ENCODE measurements around the gene ADISSP.

The ADISSP gene

GRCh38 chr20:3721912-3722311 is 45.6 kb downstream of the ADISSP start:
- TF ChIP-seq SIN3A (IDR thresholded peaks at IDR 0.05; ENCODE audit: borderline replicate concordance, insufficient read depth, low read length) (no peak), TAF1 (IDR thresholded peaks at IDR 0.05; ENCODE audit: borderline replicate concordance, insufficient read depth, low read length) (no peak)

DNA sequence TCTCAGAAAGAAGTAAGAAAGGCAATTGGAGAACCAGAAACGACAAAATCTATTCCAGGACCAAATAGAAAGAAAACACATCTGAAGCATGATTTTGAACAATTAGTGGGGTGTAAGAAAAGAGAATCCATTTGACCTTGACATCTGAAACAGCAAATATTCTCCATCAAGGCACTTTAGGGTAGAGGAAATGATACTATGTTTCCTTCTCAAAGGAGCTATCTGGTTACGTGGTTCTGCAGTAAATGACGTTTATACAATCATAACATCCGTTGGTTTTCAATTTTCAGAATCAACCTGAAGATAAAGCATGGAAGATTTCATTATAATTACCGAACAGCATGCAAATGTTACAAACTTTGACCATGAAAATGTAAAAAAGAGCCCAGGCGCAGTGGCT is 46.9 kb downstream of the ADISSP start:
- TF ChIP-seq SIN3A (IDR thresholded peaks at IDR 0.05; ENCODE audit: borderline replicate concordance, insufficient read depth, low read length) (no peak), FOXP2 (optimal IDR thresholded peaks at IDR 0.05; ENCODE audit: borderline replicate concordance, extremely low read depth, extremely low read length, insufficient read depth) (no peak), POLR2AphosphoS5 (IDR thresholded peaks at IDR 0.05; ENCODE audit: low read depth, low read length) (no peak), TAF1 (IDR thresholded peaks at IDR 0.05; ENCODE audit: borderline replicate concordance, insufficient read depth, low read length) (no peak)
- TF ChIP-seq, protein P1, sequence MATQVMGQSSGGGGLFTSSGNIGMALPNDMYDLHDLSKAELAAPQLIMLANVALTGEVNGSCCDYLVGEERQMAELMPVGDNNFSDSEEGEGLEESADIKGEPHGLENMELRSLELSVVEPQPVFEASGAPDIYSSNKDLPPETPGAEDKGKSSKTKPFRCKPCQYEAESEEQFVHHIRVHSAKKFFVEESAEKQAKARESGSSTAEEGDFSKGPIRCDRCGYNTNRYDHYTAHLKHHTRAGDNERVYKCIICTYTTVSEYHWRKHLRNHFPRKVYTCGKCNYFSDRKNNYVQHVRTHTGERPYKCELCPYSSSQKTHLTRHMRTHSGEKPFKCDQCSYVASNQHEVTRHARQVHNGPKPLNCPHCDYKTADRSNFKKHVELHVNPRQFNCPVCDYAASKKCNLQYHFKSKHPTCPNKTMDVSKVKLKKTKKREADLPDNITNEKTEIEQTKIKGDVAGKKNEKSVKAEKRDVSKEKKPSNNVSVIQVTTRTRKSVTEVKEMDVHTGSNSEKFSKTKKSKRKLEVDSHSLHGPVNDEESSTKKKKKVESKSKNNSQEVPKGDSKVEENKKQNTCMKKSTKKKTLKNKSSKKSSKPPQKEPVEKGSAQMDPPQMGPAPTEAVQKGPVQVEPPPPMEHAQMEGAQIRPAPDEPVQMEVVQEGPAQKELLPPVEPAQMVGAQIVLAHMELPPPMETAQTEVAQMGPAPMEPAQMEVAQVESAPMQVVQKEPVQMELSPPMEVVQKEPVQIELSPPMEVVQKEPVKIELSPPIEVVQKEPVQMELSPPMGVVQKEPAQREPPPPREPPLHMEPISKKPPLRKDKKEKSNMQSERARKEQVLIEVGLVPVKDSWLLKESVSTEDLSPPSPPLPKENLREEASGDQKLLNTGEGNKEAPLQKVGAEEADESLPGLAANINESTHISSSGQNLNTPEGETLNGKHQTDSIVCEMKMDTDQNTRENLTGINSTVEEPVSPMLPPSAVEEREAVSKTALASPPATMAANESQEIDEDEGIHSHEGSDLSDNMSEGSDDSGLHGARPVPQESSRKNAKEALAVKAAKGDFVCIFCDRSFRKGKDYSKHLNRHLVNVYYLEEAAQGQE (IDR thresholded peaks at IDR 0.05; ENCODE audit: insufficient read depth in 1 of 2, low read depth in 2 of 2, low read length in 2 of 2): no peak

GRCh38 chr20:3720068-3720467 is 47.5 kb downstream of the ADISSP start:
- TF ChIP-seq SIN3A (IDR thresholded peaks at IDR 0.05; ENCODE audit: borderline replicate concordance, insufficient read depth, low read length): no peak
- no peak for TF ChIP-seq TAF1 (IDR thresholded peaks at IDR 0.05; ENCODE audit: borderline replicate concordance, insufficient read depth, low read length)
- TF ChIP-seq, protein P1 (IDR thresholded peaks at IDR 0.05; ENCODE audit: insufficient read depth in 1 of 2, low read depth in 2 of 2, low read length in 2 of 2): no peak
- TF ChIP-seq POLR2AphosphoS5 (IDR thresholded peaks at IDR 0.05; ENCODE audit: low read depth, low read length): no peak
- no peak for TF ChIP-seq FOXP2 (optimal IDR thresholded peaks at IDR 0.05; ENCODE audit: borderline replicate concordance, extremely low read depth, extremely low read length, insufficient read depth)

DNA sequence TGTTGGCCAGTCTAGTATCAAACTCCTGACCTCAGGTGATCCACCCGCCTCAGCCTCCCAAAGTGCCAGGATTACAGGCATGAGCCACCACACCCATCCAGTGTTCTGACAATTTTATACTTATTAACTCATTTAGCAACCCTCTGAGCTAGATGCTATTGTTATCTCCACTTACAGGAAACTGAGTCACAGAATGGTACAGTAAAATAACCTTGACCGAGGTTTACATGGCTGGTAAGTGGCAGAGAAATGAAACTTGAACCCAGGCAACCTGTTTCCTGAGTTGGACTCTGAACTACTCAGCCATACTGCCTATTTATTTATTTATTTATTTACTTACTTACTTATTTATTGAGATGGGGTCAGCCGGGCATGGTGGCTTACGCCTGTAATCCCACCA is 48.5 kb downstream of the ADISSP start:
- TF ChIP-seq POLR2AphosphoS5 (IDR thresholded peaks at IDR 0.05; ENCODE audit: low read depth, low read length): no peak
- TF ChIP-seq, protein P1 (IDR thresholded peaks at IDR 0.05; ENCODE audit: insufficient read depth in 1 of 2, low read depth in 2 of 2, low read length in 2 of 2): no peak
- TF ChIP-seq FOXP2 (optimal IDR thresholded peaks at IDR 0.05; ENCODE audit: borderline replicate concordance, extremely low read depth, extremely low read length, insufficient read depth): no peak
- TF ChIP-seq SIN3A (IDR thresholded peaks at IDR 0.05; ENCODE audit: borderline replicate concordance, insufficient read depth, low read length): no peak
- TF ChIP-seq TAF1 (IDR thresholded peaks at IDR 0.05; ENCODE audit: borderline replicate concordance, insufficient read depth, low read length): no peak

GRCh38 chr20:3716195-3716834 is 51.2 kb downstream of the ADISSP start:
- TF ChIP-seq TAF1 (IDR thresholded peaks at IDR 0.05; ENCODE audit: borderline replicate concordance, insufficient read depth, low read length): no peak
- TF ChIP-seq, protein P1 (IDR thresholded peaks at IDR 0.05; ENCODE audit: insufficient read depth in 1 of 2, low read depth in 2 of 2, low read length in 2 of 2): no peak
- TF ChIP-seq POLR2AphosphoS5 (IDR thresholded peaks at IDR 0.05; ENCODE audit: low read depth, low read length): no peak
- TF ChIP-seq FOXP2 (optimal IDR thresholded peaks at IDR 0.05; ENCODE audit: borderline replicate concordance, extremely low read depth, extremely low read length, insufficient read depth): no peak
- TF ChIP-seq SIN3A (IDR thresholded peaks at IDR 0.05; ENCODE audit: borderline replicate concordance, insufficient read depth, low read length): no peak
